ENCODE measurements around the gene JMJD6. TPM values are rescaled to one million over a fixed set of nuclear protein-coding genes. Genes with fewer than 3 reads are reported as not detected.

JMJD6 gene
- total RNA-seq, 3 donors from 2014 or later, result 13.1 to 34.1 (median 25.6) TPM

DNA sequence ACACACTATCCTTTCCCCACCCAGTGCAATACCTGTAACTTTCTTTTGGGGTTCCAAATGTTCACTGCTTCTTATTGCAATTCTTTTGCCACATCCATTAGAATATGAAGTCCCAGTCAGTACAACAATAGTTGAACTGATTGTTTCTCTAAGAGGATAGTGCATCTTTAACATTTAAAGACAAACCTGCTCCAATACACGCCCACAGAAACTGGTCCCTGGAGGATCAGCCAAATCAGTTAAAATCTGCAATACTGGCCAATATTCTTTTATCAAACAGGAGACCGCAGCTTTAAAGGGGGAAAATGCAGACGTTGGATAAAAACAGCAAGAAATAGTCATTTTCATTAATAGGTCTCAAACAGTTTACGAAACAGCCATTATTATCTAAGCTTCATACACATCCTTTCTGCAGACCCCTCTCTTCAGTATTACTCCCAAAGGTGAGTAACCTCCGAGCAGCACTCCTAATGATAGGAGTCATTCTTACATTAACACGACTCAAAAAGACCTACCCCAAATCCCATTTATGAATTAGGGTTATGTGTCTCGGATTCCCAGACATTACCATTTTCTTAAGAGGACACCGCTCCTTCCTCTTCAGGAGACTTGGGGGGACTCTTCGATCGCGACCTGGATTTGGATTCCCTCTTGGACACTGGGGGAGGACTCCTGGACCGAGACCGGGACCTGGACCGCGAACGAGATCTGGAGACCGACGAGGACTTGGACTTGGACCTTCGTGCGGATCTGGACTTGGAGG lies 9.4 kb upstream of the JMJD6 start:
- Histone ChIP-seq H3K9me3 (no peaks in the 10 kb centered on the region), H3K27ac (peak overlapping the region; percentile 98 to 99), H3K36me3 (no peaks in the 10 kb centered on the region), H3K27me3 (no peaks in the 10 kb centered on the region), H3K4me3 (peak overlapping the region; percentile 93 to 97 (median 96)), H3K4me1 (peaks cover 0 to 21% of the 10 kb centered on the region in 2 donors)
- no peak for DNase-seq (ENCODE audit: low spot score in 2 of 2)
- intact Hi-C loops (cut with DNase I; ENCODE audit: low total_unique reads), result no loop called here
- TF ChIP-seq POLR2AphosphoS5 (IDR thresholded peaks at IDR 0.05) (peak in 1 of 3 donors; percentile 28), POLR2A (IDR thresholded peaks at IDR 0.05) (no peak), CTCF (IDR thresholded peaks at IDR 0.05) (no peak)

DNA sequence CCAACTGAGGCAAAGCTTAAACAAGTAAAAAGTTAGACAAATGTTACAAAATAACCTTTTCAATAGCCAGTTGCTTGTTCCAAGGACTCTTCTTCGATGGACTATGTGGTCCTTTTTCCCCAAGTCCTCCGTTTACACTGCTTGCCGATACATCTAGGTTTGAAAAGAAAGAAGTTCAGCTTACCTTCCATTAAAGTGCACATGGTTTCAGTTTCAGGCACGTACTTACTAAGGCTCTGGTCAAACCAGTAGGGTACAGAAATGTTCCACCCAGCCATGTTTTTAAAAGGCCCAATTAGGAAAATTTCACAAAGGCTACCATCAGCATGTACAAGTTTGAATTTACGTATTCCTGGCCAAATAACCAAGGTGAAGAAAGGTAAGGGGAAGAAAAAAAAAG lies 8.6 kb upstream of the JMJD6 start:
- Histone ChIP-seq H3K27me3 (no peaks in the 10 kb centered on the region), H3K9me3 (no peaks in the 10 kb centered on the region), H3K27ac (peak overlapping the region; percentile 32 to 99), H3K36me3 (no peaks in the 10 kb centered on the region), H3K4me3 (peak overlapping the region; percentile 93 to 97 (median 96)), H3K4me1 (peaks cover 0 to 21% of the 10 kb centered on the region in 2 donors)
- TF ChIP-seq CTCF (IDR thresholded peaks at IDR 0.05) (no peak), POLR2AphosphoS5 (IDR thresholded peaks at IDR 0.05) (no peak), POLR2A (IDR thresholded peaks at IDR 0.05) (no peak)
- DNase-seq (ENCODE audit: low spot score in 2 of 2), result no peak
- intact Hi-C loops (cut with DNase I; ENCODE audit: low total_unique reads), result no loop called here

GRCh38 chr17:76734080-76734840 lies 7.9 kb upstream of the JMJD6 start:
- H3K9me3 ChIP-seq, result no peaks in the 10 kb centered on the region
- intact Hi-C loops (cut with DNase I; ENCODE audit: low total_unique reads), result no loop called here
- no peaks in the 10 kb centered on the region for H3K27me3 ChIP-seq
- peak overlapping the region in 1 of 2 donors; percentile 99 for H3K27ac ChIP-seq
- peaks cover 0 to 21% of the 10 kb centered on the region in 2 donors for H3K4me1 ChIP-seq
- H3K4me3 ChIP-seq, result peak overlapping the region in 1 of 3 donors; percentile 93
- DNase-seq (ENCODE audit: low spot score in 2 of 2), result no peak
- H3K36me3 ChIP-seq, result no peaks in the 10 kb centered on the region
- TF ChIP-seq CTCF (IDR thresholded peaks at IDR 0.05) (no peak), POLR2AphosphoS5 (IDR thresholded peaks at IDR 0.05) (no peak), POLR2A (IDR thresholded peaks at IDR 0.05) (no peak)

- no peaks in the 10 kb centered on the region for H3K36me3 ChIP-seq
- H3K4me1 ChIP-seq, result peaks cover 0 to 17% of the 10 kb centered on the region in 2 donors
- DNase-seq (ENCODE audit: low spot score in 2 of 2), result no peak
- intact Hi-C loops (cut with DNase I; ENCODE audit: low total_unique reads), result no loop called here
- H3K9me3 ChIP-seq, result no peaks in the 10 kb centered on the region
- TF ChIP-seq POLR2AphosphoS5 (IDR thresholded peaks at IDR 0.05) (no peak), CTCF (IDR thresholded peaks at IDR 0.05) (no peak), POLR2A (IDR thresholded peaks at IDR 0.05) (no peak)
- H3K4me3 ChIP-seq, result peak overlapping the region in 1 of 3 donors; percentile 93
- no peaks in the 10 kb centered on the region for H3K27me3 ChIP-seq
- peak overlapping the region in 1 of 2 donors; percentile 99 for H3K27ac ChIP-seq
These were observed 7.2 kb upstream of the JMJD6 start for GRCh38 chr17:76733618-76733957.

Data from breast epithelium (tissue), 4 donors.